Measurements from ENCODE around the gene MFSD12. TPM values are rescaled to one million over a fixed set of nuclear protein-coding genes. Genes with fewer than 3 reads are reported as not detected.

MFSD12 gene
- total and polyA plus RNA-seq, 11 donors = 15.7 to 62.8 (median 23.4) TPM

- TF ChIP-seq POLR2A (IDR thresholded peaks at IDR 0.05) (no peak), CTCF (IDR thresholded peaks at IDR 0.05) (no peak)
- H3K4me1 ChIP-seq = peaks cover 0 to 9% (median 0%) of the 10 kb centered on the region in 12 donors
- no peak overlapping the region for H3K27ac ChIP-seq
- H3K4me3 ChIP-seq = no peak overlapping the region
- no peaks in the 10 kb centered on the region for H3K9me3 ChIP-seq
- peaks cover 0 to 69% (median 59%) of the 10 kb centered on the region in 9 donors for H3K36me3 ChIP-seq
- ATAC-seq = no peak
- DNase-seq = no peak
- 90 to 100% (median 95%) methylated on average over 3 to 9 of the region's 9 CpGs for WGBS, 4 donors
- no peaks in the 10 kb centered on the region for H3K27me3 ChIP-seq
- intact Hi-C loops (cut with DNase I) = no loop called here
Measured at GRCh38 chr19:3535235-3535535, 22.2 kb downstream of the MFSD12 start.

GRCh38 chr19:3534375-3535234 lies 22.8 kb downstream of the MFSD12 start:
- Histone ChIP-seq H3K36me3 (peaks cover 0 to 69% (median 59%) of the 10 kb centered on the region in 9 donors), H3K27me3 (no peaks in the 10 kb centered on the region), H3K27ac (no peak overlapping the region), H3K4me3 (no peak overlapping the region), H3K9me3 (no peaks in the 10 kb centered on the region), H3K4me1 (peaks cover 0 to 9% (median 0%) of the 10 kb centered on the region in 12 donors)
- intact Hi-C loops (cut with DNase I) = no loop called here
- DNase-seq = no peak
- TF ChIP-seq POLR2A (IDR thresholded peaks at IDR 0.05) (no peak), CTCF (IDR thresholded peaks at IDR 0.05) (no peak)
- ATAC-seq = no peak
- WGBS, 4 donors = 91 to 94% (median 92%) methylated on average over 37 to 38 of the region's 38 CpGs

- Histone ChIP-seq H3K27me3 (no peaks in the 10 kb centered on the region), H3K4me1 (peaks cover 0 to 9% (median 0%) of the 10 kb centered on the region in 12 donors), H3K27ac (no peak overlapping the region), H3K4me3 (no peak overlapping the region), H3K9me3 (no peaks in the 10 kb centered on the region), H3K36me3 (peaks cover 0 to 66% (median 59%) of the 10 kb centered on the region in 9 donors)
- DNase-seq (no peak), ATAC-seq (no peak)
- TF ChIP-seq POLR2A (IDR thresholded peaks at IDR 0.05) = no peak
- no peak for TF ChIP-seq CTCF (IDR thresholded peaks at IDR 0.05)
- intact Hi-C loops (cut with DNase I) = no loop called here
- WGBS, 4 donors = 80 to 85% (median 85%) methylated on average over 12 of the region's 12 CpGs
Measured at GRCh38 chr19:3533563-3534216, 23.7 kb downstream of the MFSD12 start.

GRCh38 chr19:3533033-3533432 lies 24.4 kb downstream of the MFSD12 start:
- Histone ChIP-seq H3K36me3 (peaks cover 0 to 68% (median 62%) of the 10 kb centered on the region in 9 donors), H3K27ac (no peak overlapping the region), H3K4me3 (no peak overlapping the region), H3K27me3 (no peaks in the 10 kb centered on the region), H3K9me3 (no peaks in the 10 kb centered on the region), H3K4me1 (peaks cover 0 to 9% (median 0%) of the 10 kb centered on the region in 12 donors)
- intact Hi-C loops (cut with DNase I) = no loop called here
- WGBS, 4 donors = 87 to 100% (median 93%) methylated on average over 4 to 17 of the region's 17 CpGs
- no peak for TF ChIP-seq POLR2A (IDR thresholded peaks at IDR 0.05)
- DNase-seq = no peak
- no peak for ATAC-seq

All from heart left ventricle (tissue), 16 donors.